Heart left ventricle (tissue), 13 donors: Measurements from ENCODE around the gene SLC39A11.

Source experiments
- POLR2A ChIP-seq, 2 donors: fragments of 450-650 bp; IDR thresholded peaks; one replicate each; pipeline ENCODE4 v1.6.1; 2017; ENCODE audit warnings: antibody characterized with exemption in 2 of 2, mild to moderate bottlenecking in 2 of 2, moderate library complexity in 2 of 2
- TF ChIP-seq, protein P1 (sequence below), 12 donors: fragments of 200-600 bp; sonication (generic) in 4 of 12; IDR thresholded peaks; one replicate each; pipeline versions ENCODE4 v1.5.0 to v1.8.0; 2018 to 2022; ENCODE audit warnings: antibody characterized with exemption in 12 of 12, mild to moderate bottlenecking in 5 of 12
- donor health status: ischemic (EF 13 %, LVEDD 7.1; RV severe dilation, severe dysfunction).
- donor health status: DM: no; HTN: yes; CAD: no.
- donor health status: DM: no; HTN: no; CAD: no.
- donor health status: ischemic (EF 25% LVEDD 6.9; RV normal size, moderate dysfunction).
- donor health status: ischemic (EF 25% LVEDD 5.7; RV mildly dilated, moderate dysfunction).
- donor health status: ischemic (EF 35%, LVEDD 5.7; RV mildly dilated, moderate dysfunction).
- donor health status: nonischemic (EF 11% LVEDD 7.7; RV severe dilation, severe dysfunction).
- donor health status: DM: yes; HTN: yes; CAD: no.
- donor health status: PGD.
- donor health status: ischemic (EF 29% LVEDD 5.4; RV normal size, mild dysfunction).
- donor health status: nonischemic (EF 23%, LVEDD 6.1; RV moderate dilation, normal function).

DNA sequence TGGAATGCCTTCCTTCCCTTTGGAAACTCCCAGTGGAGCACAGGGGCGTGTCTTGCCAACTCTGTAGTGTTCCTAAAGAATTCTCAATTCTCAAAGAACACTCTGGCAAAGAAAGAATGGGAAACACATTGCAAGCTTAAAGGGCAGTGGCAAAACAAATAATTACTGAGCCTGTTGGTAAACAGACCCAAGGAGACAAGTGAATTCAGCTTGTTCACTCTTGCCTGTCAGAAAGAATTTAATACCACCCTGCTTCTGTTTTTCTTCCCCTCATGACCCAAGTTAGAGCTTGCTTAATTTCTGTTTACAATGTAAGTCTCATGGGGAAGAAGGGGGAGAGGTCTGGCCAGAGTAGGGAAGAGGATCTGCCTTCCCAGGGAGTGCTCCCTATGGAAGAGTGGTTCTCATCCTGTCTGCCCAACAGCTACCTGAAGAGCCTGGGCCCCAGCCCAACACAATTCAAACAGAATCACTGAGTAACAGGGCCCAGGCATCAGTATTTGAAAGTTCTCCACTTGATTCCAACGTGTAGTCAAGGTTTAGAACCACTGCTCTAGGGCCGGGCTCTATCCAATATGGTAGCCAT lies 386.0 kb downstream of the SLC39A11 start:
- no peak for TF ChIP-seq POLR2A (IDR thresholded peaks at IDR 0.05)
- TF ChIP-seq, protein P1, sequence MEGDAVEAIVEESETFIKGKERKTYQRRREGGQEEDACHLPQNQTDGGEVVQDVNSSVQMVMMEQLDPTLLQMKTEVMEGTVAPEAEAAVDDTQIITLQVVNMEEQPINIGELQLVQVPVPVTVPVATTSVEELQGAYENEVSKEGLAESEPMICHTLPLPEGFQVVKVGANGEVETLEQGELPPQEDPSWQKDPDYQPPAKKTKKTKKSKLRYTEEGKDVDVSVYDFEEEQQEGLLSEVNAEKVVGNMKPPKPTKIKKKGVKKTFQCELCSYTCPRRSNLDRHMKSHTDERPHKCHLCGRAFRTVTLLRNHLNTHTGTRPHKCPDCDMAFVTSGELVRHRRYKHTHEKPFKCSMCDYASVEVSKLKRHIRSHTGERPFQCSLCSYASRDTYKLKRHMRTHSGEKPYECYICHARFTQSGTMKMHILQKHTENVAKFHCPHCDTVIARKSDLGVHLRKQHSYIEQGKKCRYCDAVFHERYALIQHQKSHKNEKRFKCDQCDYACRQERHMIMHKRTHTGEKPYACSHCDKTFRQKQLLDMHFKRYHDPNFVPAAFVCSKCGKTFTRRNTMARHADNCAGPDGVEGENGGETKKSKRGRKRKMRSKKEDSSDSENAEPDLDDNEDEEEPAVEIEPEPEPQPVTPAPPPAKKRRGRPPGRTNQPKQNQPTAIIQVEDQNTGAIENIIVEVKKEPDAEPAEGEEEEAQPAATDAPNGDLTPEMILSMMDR (IDR thresholded peaks at IDR 0.05): no peak
